HL-60 (cell line): Measurements from ENCODE around the gene STK32B.

Experiments
- DNase-seq, 2 experiments: peaks; one replicate each; pipeline ENCODE4 v3.0.0-alpha.2; 2010 to 2020; ENCODE audit warnings: low read depth in 1 of 2, low spot score in 1 of 2
- H3K27ac ChIP-seq: fragments of 250-450 bp; sonication (Bioruptor Pico); replicated peaks from 2 replicates; pipeline ENCODE4 v1.5.1; 2020; ENCODE audit warnings: mild to moderate bottlenecking, moderate library complexity
- H3K27me3 ChIP-seq: fragments of 250-450 bp; sonication (Bioruptor Pico); 2 replicates; pipeline ENCODE4 v1.5.1; 2021; ENCODE audit warnings: mild to moderate bottlenecking, moderate library complexity; ENCODE audit not compliant: insufficient read depth, poor library complexity, severe bottlenecking
- H3K4me3 ChIP-seq: replicated peaks from 2 replicates; pipeline ENCODE4 v1.5.1; 2011; ENCODE audit warnings: mild to moderate bottlenecking, control low read depth, low read length; ENCODE audit not compliant: insufficient read depth
- CTCF ChIP-seq: IDR thresholded peaks from one replicate; pipeline ENCODE4 v1.5.1; 2011; ENCODE audit warnings: low read length, control low read depth, inconsistent platforms; ENCODE audit not compliant: insufficient read depth
- GABPA ChIP-seq: IDR thresholded peaks from 2 replicates; pipeline ENCODE4 v1.6.1; 2012; ENCODE audit warnings: low read depth
- POLR2AphosphoS5 ChIP-seq: IDR thresholded peaks from 2 replicates; pipeline ENCODE4 v1.6.1; 2012; ENCODE audit warnings: low read depth
- REST ChIP-seq: IDR thresholded peaks from 2 replicates; pipeline ENCODE4 v1.6.1; 2012; ENCODE audit warnings: low read depth; ENCODE audit not compliant: insufficient replicate concordance
- SPI1 ChIP-seq: IDR thresholded peaks from 2 replicates; pipeline ENCODE4 v1.6.1; 2012; ENCODE audit warnings: low read depth, mild to moderate bottlenecking, borderline replicate concordance

STK32B gene

GRCh38 chr4:5188130-5188529, 136.8 kb downstream of the STK32B start:
- Histone ChIP-seq H3K27me3 (no peaks in the 10 kb centered on the region), H3K4me3 (no peak overlapping the region), H3K27ac (no peak overlapping the region)
- DNase-seq: no peak
- TF ChIP-seq SPI1 (no peak), POLR2AphosphoS5 (no peak), GABPA (no peak), REST (no peak)

GRCh38 chr4:5191831-5192230, 140.6 kb downstream of the STK32B start:
- Histone ChIP-seq H3K27me3 (no peaks in the 10 kb centered on the region), H3K4me3 (no peak overlapping the region), H3K27ac (no peak overlapping the region)
- DNase-seq: no peak
- TF ChIP-seq SPI1 (no peak), GABPA (no peak), CTCF (no peak), REST (no peak), POLR2AphosphoS5 (no peak)

- Histone ChIP-seq H3K27ac (no peak overlapping the region), H3K4me3 (no peak overlapping the region), H3K27me3 (no peaks in the 10 kb centered on the region)
- no peak for DNase-seq
- TF ChIP-seq GABPA (no peak), CTCF (no peak), POLR2AphosphoS5 (no peak), REST (no peak), SPI1 (no peak)
These were observed 141.0 kb downstream of the STK32B start for GRCh38 chr4:5192271-5192670.
